Type B pancreatic cell (in vitro differentiated cells): ENCODE measurements around the gene RPS14. TPM values are rescaled to one million over a fixed set of nuclear protein-coding genes. Genes with fewer than 3 reads are reported as not detected.

Experiments
- DNase-seq: peaks from one replicate; pipeline ENCODE4 v3.0.0; 2021; ENCODE audit warnings: mixed read lengths; ENCODE audit not compliant: unreplicated experiment; ENCODE audit errors: extremely low spot score
- H3K27ac Mint-ChIP-seq: 2 replicates; pipeline ENCODE4 v1.8.0; 2021; ENCODE audit warnings: mild to moderate bottlenecking, mixed read lengths
- H3K27me3 Mint-ChIP-seq: 2 replicates; pipeline ENCODE4 v1.8.0; 2021; ENCODE audit warnings: mixed read lengths
- H3K36me3 Mint-ChIP-seq: 2 replicates; pipeline ENCODE4 v1.8.0; 2021; ENCODE audit warnings: mixed read lengths
- H3K4me1 Mint-ChIP-seq: one replicate; pipeline ENCODE4 v1.8.0; 2021; ENCODE audit warnings: mixed read lengths; ENCODE audit not compliant: unreplicated experiment
- H3K4me3 Mint-ChIP-seq: 2 replicates; pipeline ENCODE4 v1.8.0; 2021; ENCODE audit warnings: mild to moderate bottlenecking, mixed read lengths
- H3K9me3 Mint-ChIP-seq: 2 replicates; pipeline ENCODE4 v1.8.0; 2021; ENCODE audit warnings: mixed read lengths
- CTCF ChIP-seq: fragments of 200-600 bp; sonication (generic); conservative IDR thresholded peaks from 2 replicates; pipeline ENCODE4 v1.5.0; 2021; ENCODE audit warnings: antibody characterized with exemption, mild to moderate bottlenecking
- total RNA-seq: library from RNA; stranded (reverse); gene quantifications from 2 replicates; pipeline ENCODE4 v1.2.1, GENCODE V29; 2021; ENCODE audit warnings: low replicate concordance

Gene RPS14
- total RNA-seq, 1 donor from 2014 or later, result 2,469 TPM

- Mint-ChIP-seq H3K27ac (peak overlapping the region; percentile 15), H3K4me1 (peaks cover 74% of the 10 kb centered on the region), H3K4me3 (peak overlapping the region; percentile 28), H3K36me3 (peaks cover 5% of the 10 kb centered on the region), H3K9me3 (no peaks in the 10 kb centered on the region), H3K27me3 (no peaks in the 10 kb centered on the region)
- no peak for DNase-seq
- no peak for TF ChIP-seq CTCF
Observed at GRCh38 chr5:150496534-150496933, 47.0 kb upstream of the RPS14 start.

GRCh38 chr5:150496098-150496497 is 46.6 kb upstream of the RPS14 start:
- Mint-ChIP-seq H3K4me3 (peak overlapping the region; percentile 28), H3K36me3 (peaks cover 9% of the 10 kb centered on the region), H3K27ac (peak overlapping the region; percentile 15), H3K4me1 (peaks cover 76% of the 10 kb centered on the region), H3K9me3 (no peaks in the 10 kb centered on the region), H3K27me3 (no peaks in the 10 kb centered on the region)
- no peak for TF ChIP-seq CTCF
- DNase-seq, result no peak

- no peak for DNase-seq
- Mint-ChIP-seq H3K9me3 (no peaks in the 10 kb centered on the region), H3K27me3 (no peaks in the 10 kb centered on the region), H3K4me1 (peaks cover 76% of the 10 kb centered on the region), H3K27ac (peak overlapping the region; percentile 77), H3K4me3 (no peak overlapping the region), H3K36me3 (peaks cover 13% of the 10 kb centered on the region)
- TF ChIP-seq CTCF, result no peak
Observed at GRCh38 chr5:150492621-150493020, 43.1 kb upstream of the RPS14 start.

- no peak for TF ChIP-seq CTCF
- H3K4me1 Mint-ChIP-seq, result peaks cover 77% of the 10 kb centered on the region
- no peaks in the 10 kb centered on the region for H3K9me3 Mint-ChIP-seq
- H3K27me3 Mint-ChIP-seq, result no peaks in the 10 kb centered on the region
- peak overlapping the region; percentile 39 for H3K4me3 Mint-ChIP-seq
- peak overlapping the region; percentile 77 for H3K27ac Mint-ChIP-seq
- no peak for DNase-seq
- peaks cover 13% of the 10 kb centered on the region for H3K36me3 Mint-ChIP-seq
Observed at GRCh38 chr5:150491876-150492275, 42.3 kb upstream of the RPS14 start.

GRCh38 chr5:150490754-150491153 is 41.2 kb upstream of the RPS14 start:
- Mint-ChIP-seq H3K36me3 (peaks cover 10% of the 10 kb centered on the region), H3K27ac (peak overlapping the region; percentile 50), H3K4me3 (peak overlapping the region; percentile 53), H3K27me3 (no peaks in the 10 kb centered on the region), H3K9me3 (no peaks in the 10 kb centered on the region), H3K4me1 (peaks cover 66% of the 10 kb centered on the region)
- TF ChIP-seq CTCF, result no peak
- DNase-seq, result no peak

- Mint-ChIP-seq H3K4me3 (peak overlapping the region; percentile 53), H3K4me1 (peaks cover 64% of the 10 kb centered on the region), H3K9me3 (no peaks in the 10 kb centered on the region), H3K27me3 (no peaks in the 10 kb centered on the region), H3K36me3 (peaks cover 9% of the 10 kb centered on the region), H3K27ac (peak overlapping the region; percentile 50)
- TF ChIP-seq CTCF, result no peak
- no peak for DNase-seq
Observed at GRCh38 chr5:150490296-150490669, 40.7 kb upstream of the RPS14 start.
